ENCODE measurements around the gene IL36B. TPM values are rescaled to one million over a fixed set of nuclear protein-coding genes. Genes with fewer than 3 reads are reported as not detected.

Gene IL36B
- polyA plus RNA-seq, 3 donors: not detected

- no peaks in the 10 kb centered on the region for H3K4me1 Mint-ChIP-seq
Observed at GRCh38 chr2:113050921-113051895, 1.5 kb downstream of the IL36B start.

DNA sequence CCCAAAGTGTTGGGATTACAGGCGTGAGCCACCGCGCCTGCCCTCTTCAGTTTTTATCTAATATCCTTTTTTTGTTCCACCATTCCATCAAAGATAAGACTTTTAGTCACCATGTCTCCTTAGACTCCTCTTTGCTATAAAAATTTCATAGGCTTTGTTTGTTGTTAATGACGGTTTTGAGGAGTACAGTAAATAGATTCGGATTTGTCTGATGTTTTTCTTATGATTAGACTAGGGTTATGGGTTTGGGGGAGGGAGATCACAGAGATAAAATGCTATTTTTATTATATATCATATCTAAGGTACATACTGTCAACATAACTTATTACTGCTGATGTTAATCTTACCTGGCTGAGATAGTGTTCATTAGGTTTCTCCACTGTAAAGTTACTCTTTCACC is 6.2 kb downstream of the IL36B start:
- no peaks in the 10 kb centered on the region for H3K4me1 ChIP-seq (ENCODE audit: control insufficient read depth in 1 of 2, insufficient read depth in 2 of 2, low read length in 2 of 2)
- TF ChIP-seq, protein P1, sequence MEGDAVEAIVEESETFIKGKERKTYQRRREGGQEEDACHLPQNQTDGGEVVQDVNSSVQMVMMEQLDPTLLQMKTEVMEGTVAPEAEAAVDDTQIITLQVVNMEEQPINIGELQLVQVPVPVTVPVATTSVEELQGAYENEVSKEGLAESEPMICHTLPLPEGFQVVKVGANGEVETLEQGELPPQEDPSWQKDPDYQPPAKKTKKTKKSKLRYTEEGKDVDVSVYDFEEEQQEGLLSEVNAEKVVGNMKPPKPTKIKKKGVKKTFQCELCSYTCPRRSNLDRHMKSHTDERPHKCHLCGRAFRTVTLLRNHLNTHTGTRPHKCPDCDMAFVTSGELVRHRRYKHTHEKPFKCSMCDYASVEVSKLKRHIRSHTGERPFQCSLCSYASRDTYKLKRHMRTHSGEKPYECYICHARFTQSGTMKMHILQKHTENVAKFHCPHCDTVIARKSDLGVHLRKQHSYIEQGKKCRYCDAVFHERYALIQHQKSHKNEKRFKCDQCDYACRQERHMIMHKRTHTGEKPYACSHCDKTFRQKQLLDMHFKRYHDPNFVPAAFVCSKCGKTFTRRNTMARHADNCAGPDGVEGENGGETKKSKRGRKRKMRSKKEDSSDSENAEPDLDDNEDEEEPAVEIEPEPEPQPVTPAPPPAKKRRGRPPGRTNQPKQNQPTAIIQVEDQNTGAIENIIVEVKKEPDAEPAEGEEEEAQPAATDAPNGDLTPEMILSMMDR (IDR thresholded peaks at IDR 0.05): no peak
- WGBS (ENCODE audit: insufficient coverage): no CpG with 5 or more reads among the region's 5 CpGs
- no peak overlapping the region for H3K27ac ChIP-seq (ENCODE audit: low read depth in 1 of 2, low read length in 2 of 2)
- peaks cover 0 to 3% of the 10 kb centered on the region in 2 donors for H3K27me3 ChIP-seq (ENCODE audit: control insufficient read depth in 2 of 2, insufficient read depth in 2 of 2, low read length in 2 of 2)
- H3K79me2 ChIP-seq (ENCODE audit: insufficient read depth, low read length): no peaks in the 10 kb centered on the region
- H3K9me3 Mint-ChIP-seq: peaks cover 11 to 23% (median 17%) of the 10 kb centered on the region in 7 donors
- H4K20me1 ChIP-seq (ENCODE audit: insufficient read depth, low read length): no peaks in the 10 kb centered on the region
- H3K4me3 Mint-ChIP-seq: no peak overlapping the region
- H3K27ac Mint-ChIP-seq: no peak overlapping the region
- H3K4me2 ChIP-seq (replicated peaks; ENCODE audit: extremely low read depth, low read length, poor library complexity, severe bottlenecking): no peak overlapping the region
- H2AFZ ChIP-seq (ENCODE audit: insufficient read depth, low read depth, low read length, poor library complexity, severe bottlenecking): no peak overlapping the region
- no peak overlapping the region for H3K4me3 ChIP-seq (replicated peaks in 1 of 3; ENCODE audit: low read depth in 2 of 3, low read length in 3 of 3)
- intact Hi-C loops (cut with micrococcal nuclease): no loop called here
- H3K9ac ChIP-seq (ENCODE audit: insufficient read depth, low read length, poor library complexity, severe bottlenecking): no peak overlapping the region
- peaks cover 6 to 11% (median 9%) of the 10 kb centered on the region in 3 donors for H3K27me3 Mint-ChIP-seq (ENCODE audit: low read depth in 3 of 3)
- H3K36me3 Mint-ChIP-seq: no peaks in the 10 kb centered on the region
- H3K4me1 Mint-ChIP-seq: no peaks in the 10 kb centered on the region
- no peak for DNase-seq
- peaks cover 0 to 10% of the 10 kb centered on the region in 2 donors for H3K9me3 ChIP-seq (replicated peaks in 1 of 2; ENCODE audit: control insufficient read depth in 1 of 2, insufficient read depth in 1 of 2, low read length in 2 of 2)
- no peaks in the 10 kb centered on the region for H3K36me3 ChIP-seq (replicated peaks in 1 of 2; ENCODE audit: control insufficient read depth in 1 of 2, insufficient read depth in 2 of 2, low read length in 2 of 2)

More at GRCh38 chr2:113050921-113051895, 1.5 kb downstream of the IL36B start:
- Histone ChIP-seq H3K4me1 (ENCODE audit: control insufficient read depth in 1 of 2, insufficient read depth in 2 of 2, low read length in 2 of 2) (no peaks in the 10 kb centered on the region), H3K4me3 (replicated peaks in 1 of 3; ENCODE audit: low read depth in 2 of 3, low read length in 3 of 3) (no peak overlapping the region), H3K27me3 (ENCODE audit: control insufficient read depth in 2 of 2, insufficient read depth in 2 of 2, low read length in 2 of 2) (peaks cover 0 to 3% of the 10 kb centered on the region in 2 donors), H3K79me2 (ENCODE audit: insufficient read depth, low read length) (no peaks in the 10 kb centered on the region), H3K9ac (ENCODE audit: insufficient read depth, low read length, poor library complexity, severe bottlenecking) (no peak overlapping the region), H3K4me2 (replicated peaks; ENCODE audit: extremely low read depth, low read length, poor library complexity, severe bottlenecking) (no peak overlapping the region), H3K36me3 (replicated peaks in 1 of 2; ENCODE audit: control insufficient read depth in 1 of 2, insufficient read depth in 2 of 2, low read length in 2 of 2) (no peaks in the 10 kb centered on the region), H2AFZ (ENCODE audit: insufficient read depth, low read depth, low read length, poor library complexity, severe bottlenecking) (no peak overlapping the region), H4K20me1 (ENCODE audit: insufficient read depth, low read length) (no peaks in the 10 kb centered on the region), H3K9me3 (replicated peaks in 1 of 2; ENCODE audit: control insufficient read depth in 1 of 2, insufficient read depth in 1 of 2, low read length in 2 of 2) (peaks cover 0 to 18% of the 10 kb centered on the region in 2 donors), H3K27ac (ENCODE audit: low read depth in 1 of 2, low read length in 2 of 2) (no peak overlapping the region)
- peaks cover 5 to 7% (median 5%) of the 10 kb centered on the region in 3 donors for H3K27me3 Mint-ChIP-seq (ENCODE audit: low read depth in 3 of 3)
- no peaks in the 10 kb centered on the region for H3K36me3 Mint-ChIP-seq
- H3K9me3 Mint-ChIP-seq: peaks cover 22 to 42% (median 32%) of the 10 kb centered on the region in 7 donors
- no peak overlapping the region for H3K4me3 Mint-ChIP-seq
- DNase-seq: no peak
- WGBS (ENCODE audit: insufficient coverage): 92% methylated on average over 35 of the region's 38 CpGs
- H3K27ac Mint-ChIP-seq: no peak overlapping the region
- intact Hi-C loops (cut with micrococcal nuclease): no loop called here
- TF ChIP-seq, protein P1 (IDR thresholded peaks at IDR 0.05): no peak

Measured in CD14-positive monocyte (primary cell).